Measurements from ENCODE around the gene PHLDB2. TPM values are rescaled to one million over a fixed set of nuclear protein-coding genes. Genes with fewer than 3 reads are reported as not detected.

PHLDB2 gene
- total RNA-seq, 2 experiments from 2014 or later, result 1.2 to 2.4 TPM

- Mint-ChIP-seq H3K4me3 (no peak overlapping the region), H3K27me3 (peaks cover 8% of the 10 kb centered on the region)
- no peak for DNase-seq
Observed at GRCh38 chr3:111848283-111848682, 10.8 kb upstream of the PHLDB2 start.

GRCh38 chr3:111848778-111849177, 10.3 kb upstream of the PHLDB2 start:
- ATAC-seq (no peak), DNase-seq (no peak)
- TF ChIP-seq CTCF (IDR thresholded peaks at IDR 0.05), result no peak
- H3K27me3 Mint-ChIP-seq, result peaks cover 8% of the 10 kb centered on the region
- no peak overlapping the region for H3K4me3 Mint-ChIP-seq
- ChIA-PET POLR2A (no interaction called here), CTCF (interaction anchor here (1.2 kb wide), 1 partner anchor 10 kb away, joined by 4 read pairs; the partner anchor contains the start of gene PHLDB2)
- H3K27ac Mint-ChIP-seq, result no peak overlapping the region
- intact Hi-C loops (cut with micrococcal nuclease), result no loop called here
- H3K36me3 Mint-ChIP-seq (ENCODE audit: low read depth), result no peaks in the 10 kb centered on the region
- no peaks in the 10 kb centered on the region for H3K9me3 Mint-ChIP-seq
- peaks cover 7% of the 10 kb centered on the region for H3K4me1 Mint-ChIP-seq (ENCODE audit: low read depth)

More at GRCh38 chr3:111848283-111848682, 10.8 kb upstream of the PHLDB2 start:
- ChIA-PET CTCF (interaction anchor here (1.2 kb wide), 1 partner anchor 11 kb away, joined by 4 read pairs; the partner anchor contains the start of gene PHLDB2), POLR2A (no interaction called here)
- H3K36me3 Mint-ChIP-seq (ENCODE audit: low read depth), result no peaks in the 10 kb centered on the region
- ATAC-seq, result no peak
- no peak for TF ChIP-seq CTCF (IDR thresholded peaks at IDR 0.05)
- no peaks in the 10 kb centered on the region for H3K9me3 Mint-ChIP-seq
- intact Hi-C loops (cut with micrococcal nuclease), result no loop called here
- H3K4me1 Mint-ChIP-seq (ENCODE audit: low read depth), result peaks cover 7% of the 10 kb centered on the region
- H3K27ac Mint-ChIP-seq, result no peak overlapping the region

- DNase-seq, result no peak
- no peak for ATAC-seq
- ChIA-PET POLR2A (no interaction called here), CTCF (interaction anchor here (1.1 to 1.3 kb wide), 3 partner anchors 10 to 193 kb away, joined by 3 read pairs; no protein-coding TSS in a partner anchor)
- no peak overlapping the region for H3K27ac Mint-ChIP-seq
- intact Hi-C loops (cut with micrococcal nuclease), result no loop called here
- H3K4me3 Mint-ChIP-seq, result no peak overlapping the region
- no peaks in the 10 kb centered on the region for H3K9me3 Mint-ChIP-seq
- no peaks in the 10 kb centered on the region for H3K36me3 Mint-ChIP-seq (ENCODE audit: low read depth)
- no peaks in the 10 kb centered on the region for H3K27me3 Mint-ChIP-seq
- peaks cover 7% of the 10 kb centered on the region for H3K4me1 Mint-ChIP-seq (ENCODE audit: low read depth)
- TF ChIP-seq CTCF (IDR thresholded peaks at IDR 0.05), result no peak
Observed at GRCh38 chr3:111850537-111850936, 8.5 kb upstream of the PHLDB2 start.

GRCh38 chr3:111851511-111851954, 7.5 kb upstream of the PHLDB2 start:
- H3K4me3 Mint-ChIP-seq, result no peak overlapping the region
- H3K27me3 Mint-ChIP-seq, result no peaks in the 10 kb centered on the region
- intact Hi-C loops (cut with micrococcal nuclease), result no loop called here
- DNase-seq (no peak), ATAC-seq (no peak)
- CTCF ChIA-PET, result interaction anchor here (1.3 kb wide), 2 partner anchors 11 to 162 kb away, joined by 3 read pairs; no protein-coding TSS in a partner anchor
- no peak for TF ChIP-seq CTCF (IDR thresholded peaks at IDR 0.05)
- POLR2A ChIA-PET, result no interaction called here
- no peaks in the 10 kb centered on the region for H3K36me3 Mint-ChIP-seq (ENCODE audit: low read depth)
- no peak overlapping the region for H3K27ac Mint-ChIP-seq
- peaks cover 7% of the 10 kb centered on the region for H3K4me1 Mint-ChIP-seq (ENCODE audit: low read depth)
- H3K9me3 Mint-ChIP-seq, result no peaks in the 10 kb centered on the region

- intact Hi-C loops (cut with micrococcal nuclease), result no loop called here
- peaks cover 7% of the 10 kb centered on the region for H3K4me1 Mint-ChIP-seq (ENCODE audit: low read depth)
- no peaks in the 10 kb centered on the region for H3K36me3 Mint-ChIP-seq (ENCODE audit: low read depth)
- no peak overlapping the region for H3K27ac Mint-ChIP-seq
- H3K27me3 Mint-ChIP-seq, result peaks cover 2% of the 10 kb centered on the region
- CTCF ChIA-PET, result no interaction called here
- no peak overlapping the region for H3K4me3 Mint-ChIP-seq
- DNase-seq (no peak), ATAC-seq (no peak)
- POLR2A ChIA-PET, result interaction anchor here (0.6 kb wide), 1 partner anchor 141 kb away, joined by 3 read pairs; no protein-coding TSS in a partner anchor
- H3K9me3 Mint-ChIP-seq, result no peaks in the 10 kb centered on the region
- TF ChIP-seq CTCF (IDR thresholded peaks at IDR 0.05), result no peak
Observed at GRCh38 chr3:111852540-111852939, 6.5 kb upstream of the PHLDB2 start.

Measured in activated CD8-positive, alpha-beta T cell treated with anti-CD3 and anti-CD28 coated beads for 36 hours (primary cell).